ENCODE results near the gene JAK1. TPM values are rescaled to one million over a fixed set of nuclear protein-coding genes. Genes with fewer than 3 reads are reported as not detected.
A peak's percentile ranks its signal among the peaks of the same experiment; 100 is the strongest.

Gene JAK1
- total and polyA plus RNA-seq, 9 of the 15 experiments (the other 6 are each of a cell fraction or from before 2014, with no cell fraction given), result 9.7 to 44.1 (median 42.5) TPM

- no peak for TF ChIP-seq JUND (IDR thresholded peaks at IDR 0.05; ENCODE audit: borderline replicate concordance, low read depth, low read length)
- TF ChIP-seq JUND (tag; IDR thresholded peaks at IDR 0.05; ENCODE audit: borderline replicate concordance, low read depth, low read length), result no peak
- TF ChIP-seq ZNF551 (CRISPR knock-in tag; IDR thresholded peaks at IDR 0.05), result no peak
- no peak for TF ChIP-seq TAF9B (IDR thresholded peaks at IDR 0.05; ENCODE audit: partially characterized antibody)
- TF ChIP-seq MEIS2 (IDR thresholded peaks at IDR 0.05; ENCODE audit: partially characterized antibody), result peak; percentile 12
- TF ChIP-seq ZNF24 (IDR thresholded peaks at IDR 0.05), result no peak
- TF ChIP-seq TARDBP (IDR thresholded peaks at IDR 0.05), result no peak
- TF ChIP-seq, protein P1, sequence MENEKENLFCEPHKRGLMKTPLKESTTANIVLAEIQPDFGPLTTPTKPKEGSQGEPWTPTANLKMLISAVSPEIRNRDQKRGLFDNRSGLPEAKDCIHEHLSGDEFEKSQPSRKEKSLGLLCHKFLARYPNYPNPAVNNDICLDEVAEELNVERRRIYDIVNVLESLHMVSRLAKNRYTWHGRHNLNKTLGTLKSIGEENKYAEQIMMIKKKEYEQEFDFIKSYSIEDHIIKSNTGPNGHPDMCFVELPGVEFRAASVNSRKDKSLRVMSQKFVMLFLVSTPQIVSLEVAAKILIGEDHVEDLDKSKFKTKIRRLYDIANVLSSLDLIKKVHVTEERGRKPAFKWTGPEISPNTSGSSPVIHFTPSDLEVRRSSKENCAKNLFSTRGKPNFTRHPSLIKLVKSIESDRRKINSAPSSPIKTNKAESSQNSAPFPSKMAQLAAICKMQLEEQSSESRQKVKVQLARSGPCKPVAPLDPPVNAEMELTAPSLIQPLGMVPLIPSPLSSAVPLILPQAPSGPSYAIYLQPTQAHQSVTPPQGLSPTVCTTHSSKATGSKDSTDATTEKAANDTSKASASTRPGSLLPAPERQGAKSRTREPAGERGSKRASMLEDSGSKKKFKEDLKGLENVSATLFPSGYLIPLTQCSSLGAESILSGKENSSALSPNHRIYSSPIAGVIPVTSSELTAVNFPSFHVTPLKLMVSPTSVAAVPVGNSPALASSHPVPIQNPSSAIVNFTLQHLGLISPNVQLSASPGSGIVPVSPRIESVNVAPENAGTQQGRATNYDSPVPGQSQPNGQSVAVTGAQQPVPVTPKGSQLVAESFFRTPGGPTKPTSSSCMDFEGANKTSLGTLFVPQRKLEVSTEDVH (IDR thresholded peaks at IDR 0.05; ENCODE audit: low read depth, partially characterized antibody), result no peak
- TF ChIP-seq SRSF7 (optimal IDR thresholded peaks at IDR 0.05; ENCODE audit: low read depth, low read length), result no peak
- no peak for TF ChIP-seq ZNF3 (CRISPR knock-in tag; IDR thresholded peaks at IDR 0.05)
- TF ChIP-seq CREB1 (IDR thresholded peaks at IDR 0.05), result no peak
- TF ChIP-seq CREB1 (CRISPR knock-in tag; IDR thresholded peaks at IDR 0.05), result no peak
- TF ChIP-seq NFXL1 (CRISPR knock-in tag; IDR thresholded peaks at IDR 0.05), result no peak
- TF ChIP-seq, protein P2, sequence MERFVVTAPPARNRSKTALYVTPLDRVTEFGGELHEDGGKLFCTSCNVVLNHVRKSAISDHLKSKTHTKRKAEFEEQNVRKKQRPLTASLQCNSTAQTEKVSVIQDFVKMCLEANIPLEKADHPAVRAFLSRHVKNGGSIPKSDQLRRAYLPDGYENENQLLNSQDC (CRISPR knock-in tag; IDR thresholded peaks at IDR 0.05), result no peak
- TF ChIP-seq RBBP5 (IDR thresholded peaks at IDR 0.05; ENCODE audit: borderline replicate concordance, insufficient read depth, low read length, poor library complexity, severe bottlenecking), result no peak
- TF ChIP-seq ELF2 (CRISPR knock-in tag; IDR thresholded peaks at IDR 0.05), result no peak
- TF ChIP-seq NRF1 (conservative IDR thresholded peaks at IDR 0.05 in 1 of 2, IDR thresholded peaks at IDR 0.05 in 1 of 2), result no peak
- no peak for TF ChIP-seq KLF1 (tag; IDR thresholded peaks at IDR 0.05)
Measured at GRCh38 chr1:64935551-64936155, 30.7 kb downstream of the JAK1 start (continued).

All from K562 (cell line).